Endometrium (tissue), 2 donors: ENCODE measurements around the gene CCDC47.

Experiments used
- FAIRE-seq: peaks from 2 replicates; lab custom pipeline; 2012; peaks lifted over from hg19 to GRCh38; lab: Jason Lieb, UNC
- donor health status: control.
- donor health status: control.

CCDC47 gene

GRCh38 chr17:63698381-63698885, 75.0 kb downstream of the CCDC47 start:
- FAIRE-seq = no peak

- no peak for FAIRE-seq
Measured at GRCh38 chr17:63697341-63698286, 75.8 kb downstream of the CCDC47 start.

DNA sequence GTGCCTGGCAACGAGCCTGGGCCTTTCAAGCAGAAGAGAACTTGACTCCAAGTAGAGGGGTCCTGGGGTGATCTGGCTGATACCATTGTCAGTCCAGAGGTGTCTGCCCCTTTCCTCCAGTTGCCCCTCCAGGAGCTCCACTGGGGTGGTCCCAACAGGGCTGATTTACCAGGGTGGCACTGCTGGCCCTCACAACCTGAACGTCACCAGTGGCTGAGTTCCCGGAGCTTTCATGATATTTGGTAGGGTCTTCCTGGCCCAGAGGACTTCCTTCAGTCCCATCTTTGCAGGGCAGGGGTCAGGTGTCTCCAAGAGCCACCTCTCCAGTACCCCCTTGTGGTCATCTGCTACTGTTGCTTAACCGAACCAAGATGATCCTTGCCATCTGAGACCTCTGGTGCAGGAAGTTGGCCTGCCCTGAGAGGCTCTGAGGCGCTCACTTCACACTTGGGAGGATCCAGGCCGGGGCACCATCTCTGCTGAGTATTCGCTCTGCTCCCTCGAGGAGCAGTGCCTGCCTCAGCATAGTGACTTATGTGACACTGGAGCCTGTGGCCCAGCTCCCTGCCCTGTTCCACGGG, 76.9 kb downstream of the CCDC47 start:
- FAIRE-seq = no peak

DNA sequence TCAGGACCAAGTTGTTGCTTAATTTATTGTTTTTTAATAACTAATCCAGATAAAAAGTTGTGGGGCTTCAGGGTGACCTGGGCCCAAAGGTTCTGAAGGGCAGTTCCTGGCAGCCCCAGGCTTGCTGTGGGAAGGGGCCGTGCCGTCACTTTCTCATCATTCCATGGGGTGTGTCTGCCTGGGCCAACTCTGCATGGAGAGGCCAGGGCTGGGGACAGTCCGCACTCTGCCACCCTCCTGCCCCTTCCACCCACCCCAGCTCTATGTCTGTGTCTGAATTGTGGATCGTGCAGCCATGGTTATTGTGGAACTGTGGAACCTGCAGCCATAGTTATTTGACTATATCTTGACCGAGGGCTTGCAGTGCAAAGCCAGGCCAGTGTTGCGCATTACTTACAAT, 77.5 kb downstream of the CCDC47 start:
- FAIRE-seq = no peak
